ENCODE data around the gene TASP1.
"Not testable (repeated sequence)": the region's sequence is repeated elsewhere in the genome, so short reads cannot be mapped to it uniquely, and the experiment has no call there.

TASP1 gene

GRCh38 chr20:13648291-13649228, 9.8 kb upstream of the TASP1 start:
- DNase-seq = no peak

GRCh38 chr20:13644010-13644409, 5.3 kb upstream of the TASP1 start:
- no peak for DNase-seq

GRCh38 chr20:13639150-13639497, 392 bp upstream of the TASP1 start:
- DNase-seq = no peak

DNA sequence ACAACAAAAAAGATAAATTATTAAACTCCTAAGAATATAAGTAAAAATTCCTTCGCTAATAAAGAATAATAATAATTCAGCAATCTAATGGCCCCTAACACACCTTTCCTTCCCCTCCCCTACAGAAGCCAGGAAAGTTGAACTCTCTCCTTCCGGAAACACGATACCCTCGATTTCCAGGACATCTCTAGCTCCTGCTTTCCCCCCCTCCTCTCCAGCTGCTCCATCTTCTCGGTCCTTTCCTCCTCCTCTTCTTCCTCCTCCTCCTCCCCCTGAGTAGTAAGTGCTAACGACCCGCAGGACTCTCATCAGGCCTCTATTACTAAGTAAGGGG, 603 bp downstream of the TASP1 start:
- no peak for DNase-seq

DNA sequence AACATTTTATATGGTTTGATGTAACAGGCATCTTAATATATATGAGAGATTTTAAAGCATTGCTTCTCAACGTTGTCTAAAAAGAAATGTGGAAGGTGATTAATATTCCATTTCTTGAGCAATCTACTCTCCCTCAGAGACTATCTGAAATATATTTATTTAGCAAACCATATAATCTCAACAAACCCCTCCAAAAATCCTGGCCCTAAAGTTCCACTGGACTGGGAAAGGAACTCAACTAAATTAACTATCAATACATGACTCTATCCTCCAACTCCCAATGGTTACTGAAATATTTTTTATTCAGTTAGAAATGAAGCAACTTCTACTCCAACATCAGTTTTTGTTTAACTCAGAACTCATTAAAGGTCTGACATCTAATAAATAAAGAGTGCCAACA, 6.3 kb downstream of the TASP1 start:
- no peak for DNase-seq

GRCh38 chr20:13627525-13627924, 11.2 kb downstream of the TASP1 start:
- DNase-seq = not testable (repeated sequence)

- no peak for DNase-seq
Observed at GRCh38 chr20:13626724-13627123, 12.0 kb downstream of the TASP1 start.

GRCh38 chr20:13625304-13625979, 13.3 kb downstream of the TASP1 start:
- DNase-seq = no peak

- DNase-seq = not testable (repeated sequence)
Observed at GRCh38 chr20:13619415-13619814, 19.3 kb downstream of the TASP1 start.

GRCh38 chr20:13618456-13618855, 20.3 kb downstream of the TASP1 start:
- DNase-seq = not testable (repeated sequence)

GRCh38 chr20:13617585-13617984, 21.1 kb downstream of the TASP1 start:
- not testable (repeated sequence) for DNase-seq

GRCh38 chr20:13616713-13617112, 22.0 kb downstream of the TASP1 start:
- not testable (repeated sequence) for DNase-seq

GRCh38 chr20:13613917-13614316, 24.8 kb downstream of the TASP1 start:
- DNase-seq = no peak

DNA sequence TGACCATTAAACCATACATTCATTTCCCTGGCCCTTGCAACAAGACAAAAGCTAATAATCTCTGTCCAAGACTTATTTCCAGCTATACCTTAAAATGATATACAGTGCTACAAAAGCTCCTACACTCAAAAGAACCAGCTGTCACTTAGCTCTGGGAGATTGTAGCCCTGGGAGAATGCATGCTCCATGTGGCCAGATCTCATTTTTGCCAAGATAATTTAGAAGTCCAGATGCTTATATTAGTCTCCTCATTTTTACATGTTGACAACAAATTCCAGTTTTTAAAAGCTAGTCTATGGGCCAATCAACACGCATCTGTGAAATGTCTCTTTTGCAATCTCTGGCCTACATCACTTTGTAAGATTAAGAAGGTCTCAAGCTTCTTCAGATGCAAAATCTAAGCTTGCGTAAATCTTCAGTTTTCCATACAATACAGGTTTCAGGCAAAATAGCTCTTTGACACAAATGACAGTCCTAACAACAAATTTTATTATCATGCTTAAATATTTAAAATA, 27.1 kb downstream of the TASP1 start:
- no peak for DNase-seq

GRCh38 chr20:13610184-13610583, 28.5 kb downstream of the TASP1 start:
- no peak for DNase-seq

- DNase-seq = no peak
Observed at GRCh38 chr20:13608066-13608465, 30.7 kb downstream of the TASP1 start.

- DNase-seq = not testable (repeated sequence)
Observed at GRCh38 chr20:13593423-13593822, 45.3 kb downstream of the TASP1 start.

GRCh38 chr20:13588049-13588448, 50.7 kb downstream of the TASP1 start:
- no peak for DNase-seq

DNA sequence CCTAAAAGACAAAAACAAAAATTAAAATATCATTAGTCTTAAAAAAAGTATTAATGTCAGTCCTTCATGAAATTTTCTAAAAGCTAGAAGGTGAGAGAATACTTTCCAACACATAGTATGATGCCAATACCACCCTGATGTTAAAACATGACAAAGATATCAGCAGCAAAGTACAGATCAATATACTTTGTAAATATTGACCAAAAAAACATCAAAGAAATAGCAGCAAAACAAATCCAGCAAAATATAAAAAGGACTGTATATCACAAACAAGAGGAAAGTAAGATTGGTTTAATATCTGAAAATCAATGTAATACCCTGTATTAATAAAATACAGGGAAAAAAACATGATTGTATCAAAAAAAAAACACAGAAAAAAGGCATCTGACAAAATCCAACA, 51.4 kb downstream of the TASP1 start:
- no peak for DNase-seq

GRCh38 chr20:13586133-13586532, 52.6 kb downstream of the TASP1 start:
- no peak for DNase-seq

DNA sequence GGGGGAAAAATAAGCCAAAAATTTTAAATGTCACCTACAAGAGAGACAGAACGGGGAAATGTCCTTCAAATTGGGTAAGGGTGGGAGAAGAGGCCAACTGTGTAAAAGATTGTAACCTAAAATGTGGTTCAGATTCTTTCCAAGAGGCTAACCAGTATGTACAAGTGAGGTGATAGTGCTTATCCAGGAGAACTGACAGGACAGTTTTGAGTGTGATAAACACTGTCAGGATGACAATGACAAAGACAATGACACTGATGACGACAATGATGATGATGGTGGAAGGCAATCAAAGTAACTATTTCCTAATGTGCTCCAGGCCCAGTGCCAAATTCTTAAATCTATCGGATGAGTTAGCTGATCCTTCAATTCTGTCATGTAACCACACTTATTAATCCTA, 57.3 kb downstream of the TASP1 start:
- no peak for DNase-seq

GRCh38 chr20:13580707-13581106, 58.0 kb downstream of the TASP1 start:
- no peak for DNase-seq

- no peak for DNase-seq
Observed at GRCh38 chr20:13574071-13574470, 64.7 kb downstream of the TASP1 start.

DNA sequence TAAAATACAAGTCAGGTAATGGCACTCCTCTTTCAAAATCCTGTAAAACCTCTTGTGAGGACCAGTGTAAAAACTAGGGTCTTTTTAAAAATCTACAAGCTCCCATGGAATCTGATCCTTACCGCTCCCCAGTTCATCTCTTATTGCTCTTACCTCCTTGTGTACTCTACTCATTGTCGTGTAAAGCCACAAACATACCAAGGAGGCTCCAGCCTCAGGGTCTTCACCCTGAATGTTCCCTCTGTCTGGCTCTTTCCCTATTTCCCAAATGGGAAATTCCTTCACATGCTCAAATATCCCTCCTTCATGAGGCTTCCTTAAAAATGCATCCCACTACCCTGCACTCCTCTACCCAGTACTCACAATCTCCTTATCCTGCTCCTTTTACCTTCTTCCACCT, 67.1 kb downstream of the TASP1 start:
- DNase-seq = no peak

All from CD4-positive, alpha-beta T cell treated with Interleukin-17A for 4 hours (primary cell).